SKM-1 (cell line): ENCODE measurements around the gene RASA3.

ENCODE experiments used
- DNase-seq: peaks from one replicate; lab custom pipeline; 2025; ENCODE audit not compliant: unreplicated experiment; lab: John Stamatoyannopoulos, UW

Gene RASA3

GRCh38 chr13:114010401-114011101, 121.9 kb downstream of the RASA3 start:
- DNase-seq = no peak

- no peak for DNase-seq
Measured at GRCh38 chr13:114009590-114010400, 122.6 kb downstream of the RASA3 start.

- DNase-seq = no peak
Measured at GRCh38 chr13:114008964-114009589, 123.3 kb downstream of the RASA3 start.

GRCh38 chr13:114007566-114007965, 124.9 kb downstream of the RASA3 start:
- DNase-seq = no peak

GRCh38 chr13:114005206-114005724, 127.2 kb downstream of the RASA3 start:
- no peak for DNase-seq

GRCh38 chr13:114004420-114005205, 127.8 kb downstream of the RASA3 start:
- no peak for DNase-seq

DNA sequence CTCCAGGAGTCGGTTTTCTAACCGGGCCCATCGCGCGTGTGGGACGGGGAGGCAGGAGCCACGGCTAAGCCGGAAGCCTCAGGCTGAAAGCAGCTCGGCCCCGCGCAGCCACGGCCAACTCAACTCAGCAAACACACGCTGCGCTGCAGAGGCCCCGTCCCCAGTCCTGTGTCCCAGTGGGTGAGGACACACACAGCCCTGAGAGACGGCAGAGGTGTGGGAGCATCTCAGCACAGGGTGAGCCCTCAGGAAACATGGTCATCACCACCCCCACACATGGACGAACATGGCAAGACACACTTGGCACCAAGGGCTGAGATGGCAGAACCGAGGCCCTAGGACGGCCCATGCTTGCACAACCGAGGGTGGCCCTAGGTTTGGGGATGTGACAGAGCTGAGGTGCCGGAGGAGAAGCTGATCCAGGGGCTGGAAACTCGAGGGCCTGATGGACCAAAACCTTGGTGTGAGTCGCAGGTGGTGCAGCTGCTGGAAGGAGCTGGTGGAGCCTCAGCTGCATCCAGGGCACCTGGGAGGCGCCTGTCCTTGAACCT, 129.6 kb downstream of the RASA3 start:
- no peak for DNase-seq

DNA sequence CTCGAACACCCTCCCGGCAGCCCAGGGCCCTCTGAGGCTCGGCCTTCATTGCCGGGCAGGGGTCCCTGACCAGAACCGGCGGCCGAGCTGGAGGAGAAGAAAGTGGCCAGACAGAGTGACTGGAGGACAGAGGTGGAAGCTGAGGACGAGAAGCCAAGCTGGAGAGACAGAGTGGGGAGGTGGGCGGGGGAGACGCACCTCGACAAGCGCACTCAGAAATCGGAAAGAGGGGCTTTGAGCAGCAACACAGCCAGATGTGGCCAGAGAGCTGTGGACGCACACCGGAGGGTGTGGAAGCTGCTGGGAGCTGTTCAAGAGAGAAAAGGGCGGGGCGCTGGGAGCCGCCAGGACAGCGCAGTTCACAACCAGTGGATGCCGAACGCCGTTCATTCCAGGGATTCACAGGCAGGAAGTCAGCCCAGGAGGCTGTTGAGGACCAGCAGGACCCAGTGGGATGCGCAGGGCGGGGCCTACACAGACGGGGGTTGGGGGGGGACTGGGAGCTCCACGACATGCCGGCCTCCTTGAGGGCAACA, 130.3 kb downstream of the RASA3 start:
- no peak for DNase-seq

- DNase-seq = no peak
Measured at GRCh38 chr13:114001331-114002008, 131.0 kb downstream of the RASA3 start.

- DNase-seq = no peak
Measured at GRCh38 chr13:114000151-114001040, 132.0 kb downstream of the RASA3 start.

DNA sequence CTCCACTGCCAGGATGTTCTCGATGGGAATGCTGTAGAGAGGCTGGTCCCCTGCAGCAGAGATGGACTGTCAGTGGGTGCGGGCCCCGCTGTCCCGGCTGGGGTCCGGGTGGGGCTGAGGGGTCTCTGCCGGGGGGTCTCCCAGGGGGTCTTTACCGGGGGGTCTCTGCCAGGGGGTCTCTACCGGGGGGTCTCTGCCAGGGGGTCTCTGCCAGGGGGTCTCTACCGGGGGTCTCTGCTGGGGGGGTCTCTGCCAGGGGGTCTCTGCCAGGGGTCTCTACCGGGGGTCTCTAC, 132.9 kb downstream of the RASA3 start:
- no peak for DNase-seq

GRCh38 chr13:113998781-113999617, 133.4 kb downstream of the RASA3 start:
- no peak for DNase-seq

- no peak for DNase-seq
Measured at GRCh38 chr13:113997845-113998751, 134.3 kb downstream of the RASA3 start.

- no peak for DNase-seq
Measured at GRCh38 chr13:113996912-113997745, 135.3 kb downstream of the RASA3 start.

- DNase-seq = no peak
Measured at GRCh38 chr13:113996081-113996911, 136.1 kb downstream of the RASA3 start.
